ENCODE measurements around the gene AXL.

AXL gene

GRCh38 chr19:41206456-41206855, 12.6 kb upstream of the AXL start (continued):
- TF ChIP-seq CREB5 (CRISPR knock-in tag; IDR thresholded peaks at IDR 0.05; ENCODE audit: low read depth) = no peak
- TF ChIP-seq TCF4 (CRISPR knock-in tag; IDR thresholded peaks at IDR 0.05; ENCODE audit: borderline replicate concordance) = no peak

- ATAC-seq = no peak
- TF ChIP-seq ZNF8 (CRISPR knock-in tag; IDR thresholded peaks at IDR 0.05) (no peak), ZFP3 (CRISPR knock-in tag; IDR thresholded peaks at IDR 0.05) (no peak), RARB (CRISPR knock-in tag; IDR thresholded peaks at IDR 0.05) (no peak), ZFP30 (CRISPR knock-in tag; IDR thresholded peaks at IDR 0.05) (no peak), TOX (CRISPR knock-in tag; IDR thresholded peaks at IDR 0.05; ENCODE audit: borderline replicate concordance) (no peak)
- TF ChIP-seq, protein P1, sequence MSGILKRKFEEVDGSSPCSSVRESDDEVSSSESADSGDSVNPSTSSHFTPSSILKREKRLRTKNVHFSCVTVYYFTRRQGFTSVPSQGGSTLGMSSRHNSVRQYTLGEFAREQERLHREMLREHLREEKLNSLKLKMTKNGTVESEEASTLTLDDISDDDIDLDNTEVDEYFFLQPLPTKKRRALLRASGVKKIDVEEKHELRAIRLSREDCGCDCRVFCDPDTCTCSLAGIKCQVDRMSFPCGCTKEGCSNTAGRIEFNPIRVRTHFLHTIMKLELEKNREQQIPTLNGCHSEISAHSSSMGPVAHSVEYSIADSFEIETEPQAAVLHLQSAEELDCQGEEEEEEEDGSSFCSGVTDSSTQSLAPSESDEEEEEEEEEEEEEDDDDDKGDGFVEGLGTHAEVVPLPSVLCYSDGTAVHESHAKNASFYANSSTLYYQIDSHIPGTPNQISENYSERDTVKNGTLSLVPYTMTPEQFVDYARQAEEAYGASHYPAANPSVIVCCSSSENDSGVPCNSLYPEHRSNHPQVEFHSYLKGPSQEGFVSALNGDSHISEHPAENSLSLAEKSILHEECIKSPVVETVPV (CRISPR knock-in tag; IDR thresholded peaks at IDR 0.05) = no peak
Measured at GRCh38 chr19:41206926-41207750, 11.9 kb upstream of the AXL start.

DNA sequence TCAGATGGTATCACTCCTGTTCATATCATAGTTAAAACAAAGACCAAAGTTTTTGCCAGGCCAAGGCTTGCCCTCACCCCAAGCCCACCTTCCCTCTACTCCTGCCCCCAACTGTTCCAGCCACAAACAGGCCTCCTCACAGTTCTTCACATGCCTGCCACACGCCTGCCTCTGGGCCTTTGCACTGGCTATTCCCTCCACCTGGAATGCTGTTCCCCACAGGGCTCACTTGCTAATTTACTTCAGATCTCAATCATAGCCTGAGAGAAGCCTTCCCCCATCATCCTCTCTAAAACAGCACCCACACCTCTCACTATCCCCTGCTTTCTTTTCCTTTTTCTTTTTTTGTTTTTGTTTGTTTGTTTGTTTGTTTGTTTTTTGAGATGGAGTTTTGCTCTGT, 4.9 kb upstream of the AXL start:
- no peak for ATAC-seq
- TF ChIP-seq TSHZ2 (CRISPR knock-in tag; IDR thresholded peaks at IDR 0.05) (no peak), ZFP30 (CRISPR knock-in tag; IDR thresholded peaks at IDR 0.05) (no peak), SNAI2 (CRISPR knock-in tag; IDR thresholded peaks at IDR 0.05) (no peak), CSDC2 (CRISPR knock-in tag; IDR thresholded peaks at IDR 0.05) (no peak), ISL1 (CRISPR knock-in tag; IDR thresholded peaks at IDR 0.05) (no peak), RARB (CRISPR knock-in tag; IDR thresholded peaks at IDR 0.05) (no peak), ZNF565 (CRISPR knock-in tag; conservative IDR thresholded peaks at IDR 0.05; ENCODE audit: low read depth) (no peak)
- TF ChIP-seq, protein P2, sequence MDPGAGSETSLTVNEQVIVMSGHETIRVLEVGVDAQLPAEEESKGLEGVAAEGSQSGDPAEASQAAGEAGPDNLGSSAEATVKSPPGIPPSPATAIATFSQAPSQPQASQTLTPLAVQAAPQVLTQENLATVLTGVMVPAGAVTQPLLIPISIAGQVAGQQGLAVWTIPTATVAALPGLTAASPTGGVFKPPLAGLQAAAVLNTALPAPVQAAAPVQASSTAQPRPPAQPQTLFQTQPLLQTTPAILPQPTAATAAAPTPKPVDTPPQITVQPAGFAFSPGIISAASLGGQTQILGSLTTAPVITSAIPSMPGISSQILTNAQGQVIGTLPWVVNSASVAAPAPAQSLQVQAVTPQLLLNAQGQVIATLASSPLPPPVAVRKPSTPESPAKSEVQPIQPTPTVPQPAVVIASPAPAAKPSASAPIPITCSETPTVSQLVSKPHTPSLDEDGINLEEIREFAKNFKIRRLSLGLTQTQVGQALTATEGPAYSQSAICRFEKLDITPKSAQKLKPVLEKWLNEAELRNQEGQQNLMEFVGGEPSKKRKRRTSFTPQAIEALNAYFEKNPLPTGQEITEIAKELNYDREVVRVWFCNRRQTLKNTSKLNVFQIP (CRISPR knock-in tag; IDR thresholded peaks at IDR 0.05; ENCODE audit: borderline replicate concordance, low read depth) = no peak
- TF ChIP-seq, protein P1 (CRISPR knock-in tag; IDR thresholded peaks at IDR 0.05) = no peak

GRCh38 chr19:41217741-41218140, 1.3 kb upstream of the AXL start:
- no peak for ATAC-seq
- no peak for TF ChIP-seq RARB (CRISPR knock-in tag; IDR thresholded peaks at IDR 0.05)
- TF ChIP-seq PATZ1 (CRISPR knock-in tag; IDR thresholded peaks at IDR 0.05; ENCODE audit: borderline replicate concordance) = no peak
- no peak for TF ChIP-seq TSHZ2 (CRISPR knock-in tag; IDR thresholded peaks at IDR 0.05)
- no peak for TF ChIP-seq ZFP30 (CRISPR knock-in tag; IDR thresholded peaks at IDR 0.05)
- TF ChIP-seq PPARA (CRISPR knock-in tag; IDR thresholded peaks at IDR 0.05; ENCODE audit: borderline replicate concordance) = no peak
- TF ChIP-seq ZNF70 (CRISPR knock-in tag; IDR thresholded peaks at IDR 0.05) = no peak
- no peak for TF ChIP-seq TCF4 (CRISPR knock-in tag; IDR thresholded peaks at IDR 0.05; ENCODE audit: borderline replicate concordance)
- no peak for TF ChIP-seq ESRRG (CRISPR knock-in tag; IDR thresholded peaks at IDR 0.05)
- no peak for TF ChIP-seq OSR1 (CRISPR knock-in tag; IDR thresholded peaks at IDR 0.05)
- no peak for TF ChIP-seq ARNTL (CRISPR knock-in tag; IDR thresholded peaks at IDR 0.05; ENCODE audit: borderline replicate concordance, low read depth)
- no peak for TF ChIP-seq ISL1 (CRISPR knock-in tag; IDR thresholded peaks at IDR 0.05)
